Fibroblast of skin of right biceps (primary cell): ENCODE data around the gene FN3KRP.
"Not testable (repeated sequence)": the region's sequence is repeated elsewhere in the genome, so short reads cannot be mapped to it uniquely, and the experiment has no call there.

Experiments used
- DNase-seq: peaks from one replicate; pipeline ENCODE4 v3.0.0-alpha.2; 2013

The FN3KRP gene

GRCh38 chr17:82745524-82745923 is 29.0 kb downstream of the FN3KRP start:
- no peak for DNase-seq

DNA sequence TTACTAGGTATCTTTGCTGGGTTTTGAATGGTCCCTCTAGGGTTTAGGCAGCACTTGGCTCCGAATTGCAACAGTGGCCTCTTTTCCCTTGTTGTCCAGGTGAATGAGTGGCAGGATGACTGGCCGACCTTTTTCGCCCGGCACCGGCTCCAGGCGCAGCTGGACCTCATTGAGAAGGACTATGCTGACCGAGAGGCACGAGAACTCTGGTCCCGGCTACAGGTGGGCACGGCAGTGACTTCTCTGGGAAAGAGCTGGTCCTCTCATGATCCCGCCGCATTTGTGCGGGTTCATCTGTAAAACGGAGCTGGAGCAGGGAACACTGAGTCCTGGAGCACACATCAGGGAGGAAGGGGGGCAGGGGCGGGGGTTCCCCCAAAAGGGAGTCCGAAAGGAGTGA is 32.2 kb downstream of the FN3KRP start:
- no peak for DNase-seq

- no peak for DNase-seq
Measured at GRCh38 chr17:82750241-82750908, 33.9 kb downstream of the FN3KRP start.

DNA sequence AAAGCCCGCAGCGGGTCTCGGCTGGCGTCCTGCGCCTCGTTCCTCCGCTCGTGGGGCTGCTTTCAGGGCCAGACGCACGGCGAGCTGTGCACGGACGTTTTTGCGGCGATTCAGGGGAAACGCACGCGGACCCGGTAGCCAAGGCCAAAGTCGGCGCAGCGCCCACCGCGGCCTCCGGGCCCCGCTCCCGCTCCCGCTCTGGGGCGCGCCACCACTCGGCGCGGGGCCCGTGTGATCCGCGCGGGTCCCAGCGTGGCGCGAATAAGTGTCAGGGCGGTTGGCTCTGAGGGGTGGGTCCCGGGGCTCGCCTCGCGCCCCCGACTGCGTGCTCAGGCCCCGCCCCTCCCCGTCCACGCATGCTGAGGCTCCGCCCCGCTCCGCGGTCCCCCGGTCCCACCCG is 34.7 kb downstream of the FN3KRP start:
- DNase-seq: no peak

GRCh38 chr17:82751571-82752370 is 35.3 kb downstream of the FN3KRP start, which contains the start of gene TBCD:
Gene TBCD, plus strand, starts transcription at chr17:82752065. Its CDS starts 129 bp downstream, at chr17:82752194.
- DNase-seq: peak; percentile 88

DNA sequence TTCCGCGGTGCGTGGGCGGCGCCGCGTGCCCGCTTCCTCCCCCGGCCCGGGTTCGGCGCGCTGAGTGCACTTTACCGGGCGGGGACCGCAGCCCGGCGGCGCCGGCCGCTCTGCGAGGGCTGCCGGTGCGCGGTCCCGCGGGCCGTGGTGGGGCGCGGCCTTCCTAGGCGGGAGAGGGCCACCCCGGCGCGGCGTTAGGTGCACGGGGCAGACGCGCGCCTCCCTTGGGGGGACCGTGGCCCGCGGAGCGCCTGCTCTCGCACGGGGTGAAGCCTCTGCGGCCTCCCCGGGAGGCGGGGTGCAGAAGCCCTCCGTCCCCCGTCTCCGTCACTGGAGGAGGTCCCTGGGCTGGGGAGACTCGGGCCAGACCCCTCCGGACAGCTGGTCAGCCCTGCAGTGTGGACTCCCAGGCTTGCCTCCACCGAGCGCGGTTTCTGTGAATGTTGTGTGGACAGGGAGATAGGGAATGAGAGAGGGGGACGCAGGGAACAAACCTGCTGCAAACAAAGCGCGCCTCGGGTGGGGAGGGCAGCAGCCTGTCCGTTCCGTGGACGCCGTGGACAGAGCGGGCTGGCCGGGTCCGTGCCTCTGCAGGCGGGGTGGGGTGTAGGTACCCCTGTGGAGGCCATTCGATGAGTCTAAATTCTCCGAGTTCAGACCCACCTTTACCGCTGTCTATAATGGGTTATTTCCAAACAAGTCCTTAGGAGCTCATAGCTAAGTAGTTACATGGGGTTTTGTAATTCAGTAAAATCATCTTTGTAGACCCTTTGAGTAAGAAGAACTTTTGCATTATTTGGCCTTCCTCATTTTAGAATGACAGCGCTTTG is 36.1 kb downstream of the FN3KRP start:
- DNase-seq: no peak

- DNase-seq: no peak
Measured at GRCh38 chr17:82753201-82753464, 36.6 kb downstream of the FN3KRP start.

- DNase-seq: peak; percentile 26
Measured at GRCh38 chr17:82754297-82755208, 38.0 kb downstream of the FN3KRP start.

DNA sequence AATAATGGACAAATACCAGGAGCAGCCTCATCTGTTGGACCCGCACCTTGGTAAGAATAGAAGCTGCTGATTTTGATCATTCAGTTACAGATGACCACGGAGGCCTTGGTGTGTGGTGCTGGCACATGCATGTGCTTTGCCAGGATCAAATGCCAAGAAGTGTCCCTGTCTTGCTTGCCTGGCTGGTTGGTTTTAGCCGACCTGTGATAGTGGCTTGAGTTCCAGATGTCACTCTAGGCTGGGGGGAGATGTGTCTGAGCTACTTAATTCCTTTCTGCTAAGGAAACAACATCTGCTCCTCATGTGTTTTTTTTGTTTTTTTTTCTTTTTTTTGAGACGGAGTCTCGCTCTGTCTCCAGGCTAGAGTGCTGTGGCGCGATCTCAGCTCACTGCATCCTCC is 39.7 kb downstream of the FN3KRP start:
- no peak for DNase-seq

DNA sequence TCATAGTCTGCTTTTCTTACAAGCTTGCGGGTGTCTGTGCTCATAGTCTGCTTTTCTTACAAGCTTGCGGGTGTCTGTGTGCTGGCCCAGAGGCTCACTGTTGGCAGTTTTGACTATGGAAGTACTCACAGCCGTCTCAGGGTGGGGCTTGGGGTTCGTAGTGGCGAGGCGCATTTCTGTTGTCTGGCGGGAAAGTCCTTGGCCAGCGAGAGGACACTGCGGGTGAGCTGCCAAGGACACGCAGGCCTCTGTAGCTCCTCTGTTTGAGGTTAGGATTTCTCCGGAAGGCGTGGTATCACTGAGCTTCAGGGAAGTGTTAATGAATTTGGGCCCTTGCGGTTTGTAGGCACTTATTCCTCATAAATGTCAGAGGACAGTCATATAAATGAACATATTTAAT is 48.9 kb downstream of the FN3KRP start:
- DNase-seq: no peak

GRCh38 chr17:82767041-82767754 is 50.7 kb downstream of the FN3KRP start:
- peak; percentile 42 for DNase-seq

- DNase-seq: no peak
Measured at GRCh38 chr17:82769041-82769440, 52.5 kb downstream of the FN3KRP start.

GRCh38 chr17:82772026-82772425 is 55.5 kb downstream of the FN3KRP start:
- no peak for DNase-seq

DNA sequence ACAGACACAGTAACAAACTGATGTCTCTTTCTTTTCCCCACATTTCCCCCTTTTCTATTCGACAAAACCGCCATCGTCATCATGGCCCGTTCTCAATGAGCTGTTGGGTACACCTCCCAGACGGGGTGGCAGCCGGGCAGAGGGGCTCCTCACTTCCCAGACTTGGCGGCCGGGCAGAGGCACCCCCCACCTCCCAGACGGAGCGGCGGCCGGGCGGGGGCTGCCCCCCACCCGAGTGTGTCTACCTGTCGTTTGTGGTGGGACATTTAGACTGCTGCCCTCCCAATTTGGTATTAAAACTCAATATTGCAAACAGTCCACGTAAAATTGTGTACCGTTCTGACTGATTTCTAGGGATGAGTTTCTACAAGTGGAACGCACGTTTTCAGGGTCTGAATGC is 58.0 kb downstream of the FN3KRP start:
- DNase-seq: not testable (repeated sequence)

DNA sequence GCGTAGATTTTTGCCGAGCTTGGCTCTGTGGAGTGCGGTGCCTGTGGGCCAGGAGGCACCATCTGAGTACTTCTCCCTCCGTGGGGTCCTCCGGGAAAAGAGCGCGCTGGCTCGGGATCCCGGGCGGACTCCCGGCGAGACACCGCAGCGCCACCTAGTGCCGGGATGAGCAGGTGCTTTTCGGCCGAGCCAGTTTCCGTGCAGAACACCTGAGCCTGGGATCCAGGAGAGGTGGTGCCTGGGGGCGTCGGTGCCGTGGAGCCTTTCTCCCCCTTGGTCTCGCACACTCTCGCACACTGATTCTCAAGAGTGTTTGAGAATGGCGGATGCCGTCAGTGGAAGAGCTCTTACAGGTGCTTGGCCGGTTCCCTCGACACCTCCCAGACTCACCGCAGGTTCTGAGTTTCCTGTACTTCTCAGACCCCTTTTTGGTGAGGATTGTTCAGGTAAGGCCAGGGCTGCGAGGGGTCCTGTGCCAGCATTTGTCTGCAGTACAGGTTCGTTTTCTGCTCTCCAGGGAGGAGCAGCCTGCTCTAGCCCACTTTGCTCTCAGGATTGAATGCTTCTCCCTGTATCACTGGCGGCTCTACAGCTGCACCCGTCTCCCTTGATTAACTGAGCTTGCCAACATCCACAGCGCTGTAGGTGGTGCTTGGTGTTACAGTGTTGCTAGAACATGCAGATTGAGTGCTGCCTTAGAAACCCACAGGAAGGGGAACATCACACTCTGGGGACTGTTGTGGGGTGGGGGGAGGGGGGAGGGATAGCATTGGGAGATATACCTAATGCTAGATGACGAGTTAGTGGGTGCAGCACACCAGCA is 58.7 kb downstream of the FN3KRP start:
- peak; percentile 36 for DNase-seq

DNA sequence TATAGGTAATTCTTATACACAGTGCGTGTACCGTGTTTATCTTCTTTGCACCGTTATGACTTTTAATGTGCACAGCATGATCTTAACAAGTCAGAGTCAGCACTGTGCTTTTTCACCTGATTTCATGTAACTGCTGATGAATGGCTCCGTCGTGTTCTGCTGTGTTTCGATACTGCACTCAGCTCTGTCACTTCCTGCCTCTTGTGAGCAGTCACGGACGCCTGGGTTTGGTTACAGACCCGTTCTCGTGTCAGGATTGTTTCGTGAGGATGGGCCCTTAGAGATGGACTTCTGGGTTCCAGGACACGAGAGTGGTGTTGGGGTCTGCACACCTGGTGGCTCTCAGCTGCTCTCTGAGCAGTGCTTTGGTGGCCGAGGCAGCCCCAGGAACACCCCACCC is 59.9 kb downstream of the FN3KRP start:
- no peak for DNase-seq
